ENCODE results near the gene KAZALD1.
A peak's percentile ranks its signal among the peaks of the same experiment; 100 is the strongest.

DNA sequence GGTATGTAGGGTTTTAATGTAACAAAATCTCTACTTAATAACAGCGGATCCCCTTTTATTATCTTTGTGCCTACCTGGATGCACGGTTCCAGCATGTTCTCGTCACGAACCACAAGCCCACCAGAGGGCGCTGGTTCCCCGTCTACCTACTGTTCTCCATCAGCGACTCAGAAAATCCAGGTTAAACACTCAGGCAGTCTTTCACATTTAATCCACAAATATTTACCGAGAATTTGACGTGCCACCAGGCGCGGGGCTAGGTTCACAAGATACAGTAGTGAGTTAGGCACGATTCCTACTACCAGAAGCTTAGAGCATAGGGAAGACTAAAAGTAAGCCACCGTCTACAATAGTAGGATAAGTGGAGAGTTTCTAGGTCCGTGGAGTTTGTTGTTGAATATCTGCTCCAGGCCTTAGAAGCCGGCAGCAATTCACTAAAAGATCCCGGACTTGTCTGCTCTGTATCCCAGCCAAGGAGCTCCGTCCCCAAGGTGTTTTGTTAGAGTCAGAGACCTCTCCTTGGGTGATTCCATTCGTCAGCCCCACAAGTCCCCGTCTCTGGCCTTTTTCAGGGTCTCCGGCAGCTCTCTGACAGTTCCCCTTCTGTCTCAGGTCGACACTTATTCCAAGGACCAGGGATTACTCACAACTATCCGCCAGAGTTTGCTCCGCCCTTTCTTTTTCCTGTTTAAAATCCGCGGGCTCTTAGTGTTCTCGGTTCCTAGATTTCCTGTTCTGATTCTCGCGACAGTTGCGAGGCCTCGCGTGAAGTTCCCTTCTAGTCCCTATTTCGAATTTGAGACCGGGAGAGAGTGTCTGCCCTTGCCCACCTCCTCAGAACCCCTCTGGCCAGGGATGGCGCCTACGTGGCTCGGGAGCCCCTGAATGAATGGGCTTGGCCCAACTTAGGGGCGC, 1.5 kb upstream of the KAZALD1 start:
- TF ChIP-seq, protein P1, sequence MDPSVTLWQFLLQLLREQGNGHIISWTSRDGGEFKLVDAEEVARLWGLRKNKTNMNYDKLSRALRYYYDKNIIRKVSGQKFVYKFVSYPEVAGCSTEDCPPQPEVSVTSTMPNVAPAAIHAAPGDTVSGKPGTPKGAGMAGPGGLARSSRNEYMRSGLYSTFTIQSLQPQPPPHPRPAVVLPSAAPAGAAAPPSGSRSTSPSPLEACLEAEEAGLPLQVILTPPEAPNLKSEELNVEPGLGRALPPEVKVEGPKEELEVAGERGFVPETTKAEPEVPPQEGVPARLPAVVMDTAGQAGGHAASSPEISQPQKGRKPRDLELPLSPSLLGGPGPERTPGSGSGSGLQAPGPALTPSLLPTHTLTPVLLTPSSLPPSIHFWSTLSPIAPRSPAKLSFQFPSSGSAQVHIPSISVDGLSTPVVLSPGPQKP (IDR thresholded peaks at IDR 0.05; ENCODE audit: low read depth, low read length), result no peak
- TF ChIP-seq, protein P2, sequence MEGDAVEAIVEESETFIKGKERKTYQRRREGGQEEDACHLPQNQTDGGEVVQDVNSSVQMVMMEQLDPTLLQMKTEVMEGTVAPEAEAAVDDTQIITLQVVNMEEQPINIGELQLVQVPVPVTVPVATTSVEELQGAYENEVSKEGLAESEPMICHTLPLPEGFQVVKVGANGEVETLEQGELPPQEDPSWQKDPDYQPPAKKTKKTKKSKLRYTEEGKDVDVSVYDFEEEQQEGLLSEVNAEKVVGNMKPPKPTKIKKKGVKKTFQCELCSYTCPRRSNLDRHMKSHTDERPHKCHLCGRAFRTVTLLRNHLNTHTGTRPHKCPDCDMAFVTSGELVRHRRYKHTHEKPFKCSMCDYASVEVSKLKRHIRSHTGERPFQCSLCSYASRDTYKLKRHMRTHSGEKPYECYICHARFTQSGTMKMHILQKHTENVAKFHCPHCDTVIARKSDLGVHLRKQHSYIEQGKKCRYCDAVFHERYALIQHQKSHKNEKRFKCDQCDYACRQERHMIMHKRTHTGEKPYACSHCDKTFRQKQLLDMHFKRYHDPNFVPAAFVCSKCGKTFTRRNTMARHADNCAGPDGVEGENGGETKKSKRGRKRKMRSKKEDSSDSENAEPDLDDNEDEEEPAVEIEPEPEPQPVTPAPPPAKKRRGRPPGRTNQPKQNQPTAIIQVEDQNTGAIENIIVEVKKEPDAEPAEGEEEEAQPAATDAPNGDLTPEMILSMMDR (IDR thresholded peaks at IDR 0.05), result peak; percentile 95
- TF ChIP-seq POLR2A (IDR thresholded peaks at IDR 0.05; ENCODE audit: low read length), result no peak
